ENCODE results near the gene CITED1. TPM values are rescaled to one million over a fixed set of nuclear protein-coding genes. Genes with fewer than 3 reads are reported as not detected.

Gene CITED1
- total RNA-seq, 1 experiment from 2014 or later = 2.8 TPM

DNA sequence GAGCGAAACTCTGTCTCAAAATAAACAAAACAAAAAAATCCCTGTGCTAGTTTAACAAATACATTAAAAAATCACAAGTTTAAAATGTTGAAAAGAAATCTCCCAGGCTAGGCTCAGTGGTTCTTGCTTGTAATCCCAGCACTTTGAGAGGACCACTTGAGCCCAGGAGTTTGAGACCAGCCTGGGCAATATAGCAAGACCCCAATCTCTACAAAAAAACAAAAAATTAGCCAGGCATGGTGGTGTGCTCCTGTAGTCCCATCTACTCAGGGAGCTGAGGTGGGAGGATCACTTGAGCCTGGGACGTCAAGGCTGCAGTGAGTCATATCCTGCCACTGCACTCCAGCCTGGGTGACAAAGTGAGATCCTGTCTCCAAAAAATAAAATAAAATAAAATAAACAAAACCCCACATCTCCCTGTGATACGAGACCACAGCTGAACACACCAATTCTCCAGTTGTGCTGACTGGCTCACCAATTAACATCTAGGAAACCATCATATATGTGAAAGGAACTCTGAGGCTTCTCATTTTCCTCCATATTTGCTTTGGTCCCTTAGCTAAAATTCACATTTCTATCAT, 36.0 kb downstream of the CITED1 start:
- Histone ChIP-seq H4K20me1 (ENCODE audit: insufficient read depth) (peaks cover 12% of the 10 kb centered on the region; the same call in 1 of the 2 replicates), H3K36me3 (ENCODE audit: control insufficient read depth in 1 of 2, insufficient read depth in 2 of 2, low read length in 2 of 2) (peaks cover 17 to 30% of the 10 kb centered on the region in 2 experiments), H3K27ac (ENCODE audit: low read depth, low read length) (peak overlapping the region; percentile 38), H3K79me2 (ENCODE audit: insufficient read depth, low read length) (peaks cover 32% of the 10 kb centered on the region), H3K9me2 (ENCODE audit: insufficient read depth) (no peaks in the 10 kb centered on the region), H3K4me2 (ENCODE audit: low read length) (peak overlapping the region; percentile 27), H3K4me1 (ENCODE audit: control insufficient read depth in 1 of 2, insufficient read depth in 2 of 2, low read length in 2 of 2) (peaks cover 0 to 48% of the 10 kb centered on the region in 2 experiments; a peak in 3 of 4 replicates), H3K9me3 (ENCODE audit: control insufficient read depth in 1 of 2, insufficient read depth in 1 of 2, low read depth in 1 of 2, low read length in 2 of 2) (no peaks in the 10 kb centered on the region), H3K27me3 (ENCODE audit: insufficient read depth, low read length) (no peaks in the 10 kb centered on the region), H3K9ac (ENCODE audit: low read length) (peak overlapping the region; percentile 17; the same call in 1 of the 2 replicates), H3K4me3 (replicated peaks in 1 of 2; ENCODE audit: low read depth in 1 of 2, low read length in 2 of 2) (no peak overlapping the region), H2AFZ (ENCODE audit: low read depth, low read length, poor library complexity, severe bottlenecking) (no peak overlapping the region)
- POLR2A ChIA-PET = interaction anchor here (4.2 kb wide), 1 partner anchor 7 kb away, joined by 18 read pairs; the partner anchor contains the start of gene RPS4X
- intact Hi-C loops (cut with micrococcal nuclease) = no loop called here
- CTCF ChIA-PET = interaction anchor here (1.1 kb wide), 1 partner anchor 28 kb away, joined by 3 read pairs; no protein-coding TSS in a partner anchor
- no TSS peak for BruUV-seq (replicated peaks)
- TF ChIP-seq FOSL1 (IDR thresholded peaks at IDR 0.05; ENCODE audit: low read depth) = peak; percentile 49; the same call in 1 of the 2 replicates
- no peak for TF ChIP-seq ELF1 (IDR thresholded peaks at IDR 0.05; ENCODE audit: borderline replicate concordance, low read depth)
- RAD21 ChIA-PET (ENCODE audit: low non-redundant PET in 1 of 2, low total read pairs in 2 of 2, uncharacterized antibody in 2 of 2, unreplicated experiment in 2 of 2) = no interaction called here
- DNase-seq (ENCODE audit: low read depth, low spot score) (no peak), ATAC-seq (peak; percentile 39)

DNA sequence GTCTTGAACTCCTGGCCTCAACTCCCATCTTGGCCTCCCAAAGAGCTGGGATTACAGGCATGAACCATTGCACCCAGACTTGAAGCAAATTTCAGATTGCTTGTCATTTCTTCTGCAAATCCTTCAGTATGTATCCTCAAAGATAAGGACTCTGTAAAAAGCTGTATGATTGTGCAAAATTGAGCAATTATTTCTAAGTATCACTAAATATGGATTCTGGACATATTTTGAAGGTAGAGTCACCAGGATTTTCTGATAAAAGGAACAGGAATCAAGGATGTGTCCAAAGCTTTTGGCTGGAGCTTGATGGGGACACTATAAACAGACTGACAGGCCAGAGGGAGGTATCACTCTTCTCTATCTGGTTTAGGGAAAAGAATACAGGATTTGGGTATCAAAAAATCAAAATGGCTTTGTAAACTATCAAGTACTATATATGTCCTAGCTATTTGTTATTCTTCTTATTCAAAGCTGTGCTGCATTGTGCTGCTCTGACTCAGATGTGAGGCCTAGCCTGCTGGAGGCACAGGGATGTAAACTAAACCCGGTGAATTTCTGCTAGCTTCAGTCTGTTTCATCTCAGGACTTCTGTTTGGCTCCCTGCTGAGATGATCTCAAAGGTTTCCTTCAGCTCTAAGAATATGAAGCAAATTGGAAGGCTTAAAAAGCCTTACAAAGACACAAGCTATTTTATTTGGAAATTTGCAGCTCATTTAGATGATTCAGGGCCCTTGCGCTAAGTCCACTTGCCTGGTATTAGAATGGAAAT, 36.9 kb downstream of the CITED1 start:
- H3K79me2 ChIP-seq (ENCODE audit: insufficient read depth, low read length) = peaks cover 22% of the 10 kb centered on the region
- H3K4me2 ChIP-seq (ENCODE audit: low read length) = no peak overlapping the region
- ATAC-seq = no peak
- TF ChIP-seq, protein P1, sequence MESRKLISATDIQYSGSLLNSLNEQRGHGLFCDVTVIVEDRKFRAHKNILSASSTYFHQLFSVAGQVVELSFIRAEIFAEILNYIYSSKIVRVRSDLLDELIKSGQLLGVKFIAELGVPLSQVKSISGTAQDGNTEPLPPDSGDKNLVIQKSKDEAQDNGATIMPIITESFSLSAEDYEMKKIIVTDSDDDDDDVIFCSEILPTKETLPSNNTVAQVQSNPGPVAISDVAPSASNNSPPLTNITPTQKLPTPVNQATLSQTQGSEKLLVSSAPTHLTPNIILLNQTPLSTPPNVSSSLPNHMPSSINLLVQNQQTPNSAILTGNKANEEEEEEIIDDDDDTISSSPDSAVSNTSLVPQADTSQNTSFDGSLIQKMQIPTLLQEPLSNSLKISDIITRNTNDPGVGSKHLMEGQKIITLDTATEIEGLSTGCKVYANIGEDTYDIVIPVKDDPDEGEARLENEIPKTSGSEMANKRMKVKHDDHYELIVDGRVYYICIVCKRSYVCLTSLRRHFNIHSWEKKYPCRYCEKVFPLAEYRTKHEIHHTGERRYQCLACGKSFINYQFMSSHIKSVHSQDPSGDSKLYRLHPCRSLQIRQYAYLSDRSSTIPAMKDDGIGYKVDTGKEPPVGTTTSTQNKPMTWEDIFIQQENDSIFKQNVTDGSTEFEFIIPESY (IDR thresholded peaks at IDR 0.05; ENCODE audit: extremely low read depth, insufficient replicate concordance, low read length) = no peak
- TF ChIP-seq YY1 (IDR thresholded peaks at IDR 0.05; ENCODE audit: extremely low read depth, insufficient replicate concordance, low read depth, low read length) (no peak), EZH2phosphoT487 (IDR thresholded peaks at IDR 0.05; ENCODE audit: borderline replicate concordance) (no peak), RAD21 (IDR thresholded peaks at IDR 0.05; ENCODE audit: low read depth) (no peak), ZFX (IDR thresholded peaks at IDR 0.05) (no peak), EGR1 (IDR thresholded peaks at IDR 0.05; ENCODE audit: low read depth) (no peak), SIN3A (IDR thresholded peaks at IDR 0.05; ENCODE audit: low read depth) (no peak)
- TF ChIP-seq, protein P2, sequence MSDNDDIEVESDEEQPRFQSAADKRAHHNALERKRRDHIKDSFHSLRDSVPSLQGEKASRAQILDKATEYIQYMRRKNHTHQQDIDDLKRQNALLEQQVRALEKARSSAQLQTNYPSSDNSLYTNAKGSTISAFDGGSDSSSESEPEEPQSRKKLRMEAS (IDR thresholded peaks at IDR 0.05) = no peak
- TF ChIP-seq, protein P3, sequence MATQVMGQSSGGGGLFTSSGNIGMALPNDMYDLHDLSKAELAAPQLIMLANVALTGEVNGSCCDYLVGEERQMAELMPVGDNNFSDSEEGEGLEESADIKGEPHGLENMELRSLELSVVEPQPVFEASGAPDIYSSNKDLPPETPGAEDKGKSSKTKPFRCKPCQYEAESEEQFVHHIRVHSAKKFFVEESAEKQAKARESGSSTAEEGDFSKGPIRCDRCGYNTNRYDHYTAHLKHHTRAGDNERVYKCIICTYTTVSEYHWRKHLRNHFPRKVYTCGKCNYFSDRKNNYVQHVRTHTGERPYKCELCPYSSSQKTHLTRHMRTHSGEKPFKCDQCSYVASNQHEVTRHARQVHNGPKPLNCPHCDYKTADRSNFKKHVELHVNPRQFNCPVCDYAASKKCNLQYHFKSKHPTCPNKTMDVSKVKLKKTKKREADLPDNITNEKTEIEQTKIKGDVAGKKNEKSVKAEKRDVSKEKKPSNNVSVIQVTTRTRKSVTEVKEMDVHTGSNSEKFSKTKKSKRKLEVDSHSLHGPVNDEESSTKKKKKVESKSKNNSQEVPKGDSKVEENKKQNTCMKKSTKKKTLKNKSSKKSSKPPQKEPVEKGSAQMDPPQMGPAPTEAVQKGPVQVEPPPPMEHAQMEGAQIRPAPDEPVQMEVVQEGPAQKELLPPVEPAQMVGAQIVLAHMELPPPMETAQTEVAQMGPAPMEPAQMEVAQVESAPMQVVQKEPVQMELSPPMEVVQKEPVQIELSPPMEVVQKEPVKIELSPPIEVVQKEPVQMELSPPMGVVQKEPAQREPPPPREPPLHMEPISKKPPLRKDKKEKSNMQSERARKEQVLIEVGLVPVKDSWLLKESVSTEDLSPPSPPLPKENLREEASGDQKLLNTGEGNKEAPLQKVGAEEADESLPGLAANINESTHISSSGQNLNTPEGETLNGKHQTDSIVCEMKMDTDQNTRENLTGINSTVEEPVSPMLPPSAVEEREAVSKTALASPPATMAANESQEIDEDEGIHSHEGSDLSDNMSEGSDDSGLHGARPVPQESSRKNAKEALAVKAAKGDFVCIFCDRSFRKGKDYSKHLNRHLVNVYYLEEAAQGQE (IDR thresholded peaks at IDR 0.05; ENCODE audit: low read depth) = no peak
- peaks cover 0 to 39% of the 10 kb centered on the region in 2 experiments; a peak in 2 of 4 replicates for H3K4me1 ChIP-seq (ENCODE audit: control insufficient read depth in 1 of 2, insufficient read depth in 2 of 2, low read length in 2 of 2)
- RAD21 ChIA-PET (ENCODE audit: low non-redundant PET in 1 of 2, low total read pairs in 2 of 2, uncharacterized antibody in 2 of 2, unreplicated experiment in 2 of 2) = no interaction called here
- no peaks in the 10 kb centered on the region for H3K27me3 ChIP-seq (ENCODE audit: insufficient read depth, low read length)
- H4K20me1 ChIP-seq (ENCODE audit: insufficient read depth) = peaks cover 4% of the 10 kb centered on the region; the same call in 1 of the 2 replicates
- H3K9me3 ChIP-seq (ENCODE audit: control insufficient read depth in 1 of 2, insufficient read depth in 1 of 2, low read depth in 1 of 2, low read length in 2 of 2) = no peaks in the 10 kb centered on the region
- no peak for DNase-seq (ENCODE audit: low read depth, low spot score)
- H3K36me3 ChIP-seq (ENCODE audit: control insufficient read depth in 1 of 2, insufficient read depth in 2 of 2, low read length in 2 of 2) = peaks cover 7 to 21% of the 10 kb centered on the region in 2 experiments
- no peak overlapping the region for H3K27ac ChIP-seq (ENCODE audit: low read depth, low read length)
- POLR2A ChIA-PET = interaction anchor here (0.7 to 4.2 kb wide), 2 partner anchors 8 to 30 kb away, joined by 3 to 18 read pairs; partner anchors contain the start of genes ERCC6L and RPS4X
- no peak overlapping the region for H3K9ac ChIP-seq (ENCODE audit: low read length)
- no peak overlapping the region for H2AFZ ChIP-seq (ENCODE audit: low read depth, low read length, poor library complexity, severe bottlenecking)
- intact Hi-C loops (cut with micrococcal nuclease) = no loop called here
- no peaks in the 10 kb centered on the region for H3K9me2 ChIP-seq (ENCODE audit: insufficient read depth)
- H3K4me3 ChIP-seq (replicated peaks in 1 of 2; ENCODE audit: low read depth in 1 of 2, low read length in 2 of 2) = no peak overlapping the region
- no TSS peak for BruUV-seq (replicated peaks)
- CTCF ChIA-PET = interaction anchor here (1.1 kb wide), 1 partner anchor 29 kb away, joined by 3 read pairs; no protein-coding TSS in a partner anchor
